ENCODE data around the gene PKHD1. TPM values are rescaled to one million over a fixed set of nuclear protein-coding genes. Genes with fewer than 3 reads are reported as not detected.

PKHD1 gene
- total RNA-seq, 1 donor from 2014 or later = 1.3 TPM

- DNase-seq (ENCODE audit: low spot score, unreplicated experiment) = no peak
- Mint-ChIP-seq H3K27ac (no peak overlapping the region), H3K36me3 (ENCODE audit: insufficient read depth) (no peaks in the 10 kb centered on the region), H3K9me3 (ENCODE audit: low read depth) (peaks cover 10% of the 10 kb centered on the region), H3K27me3 (no peaks in the 10 kb centered on the region), H3K4me3 (ENCODE audit: low read depth) (no peak overlapping the region), H3K4me1 (ENCODE audit: low read depth) (no peaks in the 10 kb centered on the region)
- no peak for TF ChIP-seq CTCF (IDR thresholded peaks at IDR 0.05; ENCODE audit: unreplicated experiment)
Observed at GRCh38 chr6:51765230-51765629, 322.2 kb downstream of the PKHD1 start.

GRCh38 chr6:51753635-51754034 is 333.8 kb downstream of the PKHD1 start:
- Mint-ChIP-seq H3K27me3 (peaks cover 3% of the 10 kb centered on the region), H3K9me3 (ENCODE audit: low read depth) (no peaks in the 10 kb centered on the region), H3K27ac (no peak overlapping the region), H3K4me3 (ENCODE audit: low read depth) (no peak overlapping the region), H3K36me3 (ENCODE audit: insufficient read depth) (no peaks in the 10 kb centered on the region), H3K4me1 (ENCODE audit: low read depth) (no peaks in the 10 kb centered on the region)
- TF ChIP-seq CTCF (IDR thresholded peaks at IDR 0.05; ENCODE audit: unreplicated experiment) = peak; percentile 70
- DNase-seq (ENCODE audit: low spot score, unreplicated experiment) = peak; percentile 16

GRCh38 chr6:51743999-51744398 is 343.4 kb downstream of the PKHD1 start:
- no peaks in the 10 kb centered on the region for H3K36me3 Mint-ChIP-seq (ENCODE audit: insufficient read depth)
- TF ChIP-seq CTCF (IDR thresholded peaks at IDR 0.05; ENCODE audit: unreplicated experiment) = no peak
- no peaks in the 10 kb centered on the region for H3K27me3 Mint-ChIP-seq
- H3K27ac Mint-ChIP-seq = no peak overlapping the region
- DNase-seq (ENCODE audit: low spot score, unreplicated experiment) = no peak
- no peaks in the 10 kb centered on the region for H3K4me1 Mint-ChIP-seq (ENCODE audit: low read depth)
- no peaks in the 10 kb centered on the region for H3K9me3 Mint-ChIP-seq (ENCODE audit: low read depth)
- no peak overlapping the region for H3K4me3 Mint-ChIP-seq (ENCODE audit: low read depth)

GRCh38 chr6:51740658-51741057 is 346.8 kb downstream of the PKHD1 start:
- no peak overlapping the region for H3K27ac Mint-ChIP-seq
- H3K4me1 Mint-ChIP-seq (ENCODE audit: low read depth) = no peaks in the 10 kb centered on the region
- DNase-seq (ENCODE audit: low spot score, unreplicated experiment) = no peak
- no peak for TF ChIP-seq CTCF (IDR thresholded peaks at IDR 0.05; ENCODE audit: unreplicated experiment)
- H3K9me3 Mint-ChIP-seq (ENCODE audit: low read depth) = no peaks in the 10 kb centered on the region
- H3K4me3 Mint-ChIP-seq (ENCODE audit: low read depth) = no peak overlapping the region
- no peaks in the 10 kb centered on the region for H3K27me3 Mint-ChIP-seq
- H3K36me3 Mint-ChIP-seq (ENCODE audit: insufficient read depth) = no peaks in the 10 kb centered on the region

GRCh38 chr6:51738614-51739013 is 348.8 kb downstream of the PKHD1 start:
- H3K36me3 Mint-ChIP-seq (ENCODE audit: insufficient read depth) = no peaks in the 10 kb centered on the region
- TF ChIP-seq CTCF (IDR thresholded peaks at IDR 0.05; ENCODE audit: unreplicated experiment) = no peak
- no peak for DNase-seq (ENCODE audit: low spot score, unreplicated experiment)
- H3K27me3 Mint-ChIP-seq = no peaks in the 10 kb centered on the region
- no peaks in the 10 kb centered on the region for H3K9me3 Mint-ChIP-seq (ENCODE audit: low read depth)
- H3K27ac Mint-ChIP-seq = no peak overlapping the region
- H3K4me3 Mint-ChIP-seq (ENCODE audit: low read depth) = no peak overlapping the region
- H3K4me1 Mint-ChIP-seq (ENCODE audit: low read depth) = no peaks in the 10 kb centered on the region
